Activated naive CD4-positive, alpha-beta T cell treated with anti-CD3 and anti-CD28 coated beads, Interleukin-2, amount 50 U/mL, for 72 hours (primary cell): ENCODE measurements around the gene METTL25. TPM values are rescaled to one million over a fixed set of nuclear protein-coding genes. Genes with fewer than 3 reads are reported as not detected.

Experiments used
- ATAC-seq, 2 donors: fragments of 150-1000 bp; cut with Tn5 transposase; 2 replicates each; pipeline ENCODE4 v1.10.0; 2021; ENCODE audit warnings: mild to moderate bottlenecking in 2 of 2, moderate library complexity in 2 of 2
- DNase-seq, 2 donors: peaks; one replicate each; pipeline ENCODE4 v3.0.0; 2021 to 2022; ENCODE audit warnings: low spot score in 2 of 2
- H3K27ac Mint-ChIP-seq, 2 donors: one replicate each; pipeline ENCODE4 v1.8.0; 2022; ENCODE audit warnings: mild to moderate bottlenecking in 2 of 2, mixed read lengths in 2 of 2
- H3K36me3 Mint-ChIP-seq, 2 donors: one replicate each; pipeline ENCODE4 v1.8.0; 2022; ENCODE audit warnings: mixed read lengths in 2 of 2
- H3K9me3 Mint-ChIP-seq, 2 donors: one replicate each; pipeline ENCODE4 v1.8.0; 2022; ENCODE audit warnings: mixed read lengths in 2 of 2
- total RNA-seq, 2 donors: library from RNA; stranded (reverse); gene quantifications; one replicate each; pipeline ENCODE4 v1.2.3, GENCODE V29; 2022

The METTL25 gene
- total RNA-seq, 2 donors from 2014 or later: 7.3 to 9.3 TPM

DNA sequence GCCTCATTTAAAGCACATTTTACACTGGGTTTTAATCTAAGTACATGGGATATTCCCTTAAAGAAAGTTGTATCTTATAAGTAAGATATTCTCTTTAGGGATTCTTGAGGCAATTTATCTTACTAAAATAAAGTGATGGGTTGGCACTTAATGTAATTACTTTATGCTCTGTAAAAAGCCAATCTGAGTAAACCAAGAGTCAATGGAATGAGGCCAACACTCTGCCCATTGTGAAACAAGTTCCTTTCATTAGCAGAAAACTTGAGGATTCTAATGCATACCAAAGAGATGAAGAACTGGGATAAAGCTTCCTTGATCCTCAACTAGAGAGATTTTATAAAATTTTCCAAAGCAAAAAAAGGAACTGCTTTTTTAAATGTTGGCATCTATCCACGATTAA lies 121.2 kb downstream of the METTL25 start:
- ATAC-seq: no peak
- peaks cover 6 to 19% of the 10 kb centered on the region in 2 donors for H3K36me3 Mint-ChIP-seq
- H3K9me3 Mint-ChIP-seq: peaks cover 18 to 20% of the 10 kb centered on the region in 2 donors
- no peak overlapping the region for H3K27ac Mint-ChIP-seq
- DNase-seq: no peak

DNA sequence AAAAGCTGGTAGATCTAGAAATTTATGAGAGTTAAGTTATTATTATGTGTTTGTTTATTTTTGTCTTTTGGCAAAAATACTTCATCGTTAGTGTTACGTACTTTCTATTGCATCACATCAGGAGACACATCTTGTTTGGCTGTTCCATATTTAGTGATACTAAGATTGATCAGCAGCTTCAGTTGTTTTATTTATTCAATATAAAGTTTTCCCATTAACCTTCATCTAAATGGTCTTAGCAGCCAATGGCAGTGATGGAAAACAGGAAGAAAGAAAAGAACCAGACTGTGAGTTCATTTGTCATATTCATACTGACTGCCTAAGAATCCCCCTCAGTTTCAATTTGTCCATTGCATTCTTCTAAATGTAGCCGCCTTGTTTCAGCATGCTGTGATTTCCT lies 122.3 kb downstream of the METTL25 start:
- peaks cover 20 to 23% of the 10 kb centered on the region in 2 donors for H3K9me3 Mint-ChIP-seq
- H3K27ac Mint-ChIP-seq: no peak overlapping the region
- DNase-seq: no peak
- peaks cover 0 to 19% of the 10 kb centered on the region in 2 donors for H3K36me3 Mint-ChIP-seq
- ATAC-seq: no peak

DNA sequence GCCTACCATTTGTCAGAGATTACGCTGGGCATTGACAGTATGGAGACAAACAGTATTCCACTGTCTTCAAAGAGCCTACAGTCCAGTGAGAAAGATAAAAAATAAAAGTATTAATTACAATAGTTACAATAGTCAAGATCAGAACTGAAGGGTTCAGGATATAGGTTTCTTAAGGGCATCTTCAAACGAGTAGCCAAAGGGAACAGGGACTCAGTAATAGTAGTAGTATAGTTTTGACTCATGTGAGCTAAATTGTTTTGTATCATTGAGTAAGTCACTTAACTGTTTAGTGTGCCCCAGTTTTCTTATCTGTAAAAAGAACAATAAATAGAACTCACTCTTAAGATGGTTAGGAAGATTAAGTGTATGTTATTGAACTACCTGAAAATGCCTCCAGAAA lies 123.6 kb downstream of the METTL25 start:
- no peak for ATAC-seq
- no peak for DNase-seq
- peaks cover 20 to 23% of the 10 kb centered on the region in 2 donors for H3K9me3 Mint-ChIP-seq
- H3K27ac Mint-ChIP-seq: no peak overlapping the region
- H3K36me3 Mint-ChIP-seq: peaks cover 0 to 19% of the 10 kb centered on the region in 2 donors

DNA sequence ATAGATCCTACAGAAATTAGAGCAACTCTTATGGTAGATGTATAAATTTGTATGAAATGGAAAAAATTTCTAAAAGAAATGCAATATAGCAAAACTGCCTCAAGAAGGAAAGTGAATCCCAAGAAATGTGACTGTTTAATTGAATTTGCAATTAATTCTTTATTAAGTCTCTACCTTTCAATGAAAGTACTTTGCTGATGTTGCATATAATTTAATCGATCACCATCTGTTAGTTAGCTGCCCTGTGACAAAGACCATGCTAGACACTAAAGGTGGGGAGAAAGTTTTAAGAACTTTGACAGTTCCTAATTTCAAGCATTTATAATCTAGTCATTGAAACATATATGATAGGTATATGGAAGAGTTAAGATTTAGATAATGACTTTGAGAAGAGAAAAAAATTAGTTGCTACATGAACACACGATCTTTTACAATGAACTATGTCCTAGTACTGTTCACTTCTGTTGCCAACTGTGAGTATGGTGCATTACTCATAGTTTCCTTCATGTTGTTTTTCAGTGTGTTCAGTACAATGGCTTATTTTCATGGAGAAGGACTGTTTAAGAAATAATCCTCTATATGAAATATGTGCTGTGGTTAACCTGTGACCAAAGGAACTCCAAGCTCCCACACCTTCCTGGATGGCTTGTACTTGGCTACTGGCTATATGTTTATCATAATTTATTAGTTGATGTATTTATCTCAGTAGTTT lies 128.4 kb downstream of the METTL25 start:
- H3K27ac Mint-ChIP-seq: no peak overlapping the region

DNA sequence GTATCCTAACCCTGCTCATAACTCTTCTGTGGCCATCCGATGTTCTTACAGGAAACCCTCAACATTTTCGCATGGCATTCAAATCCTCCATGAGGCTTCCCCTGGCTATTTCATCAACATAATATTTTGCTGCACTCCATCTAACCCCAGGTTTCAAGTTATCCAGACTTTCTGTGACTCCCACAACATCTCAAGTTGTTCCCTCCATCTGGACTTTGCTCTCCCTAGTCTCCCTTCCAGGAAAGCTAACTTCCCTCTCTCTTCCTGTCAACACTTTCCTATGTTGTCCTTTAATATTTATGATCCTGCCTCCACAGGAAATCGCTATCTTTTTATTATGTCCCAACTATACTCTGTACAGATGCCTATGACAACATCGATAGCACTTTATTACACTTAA lies 146.1 kb downstream of the METTL25 start:
- Mint-ChIP-seq H3K27ac (no peak overlapping the region), H3K36me3 (no peaks in the 10 kb centered on the region), H3K9me3 (no peaks in the 10 kb centered on the region)
- DNase-seq (no peak), ATAC-seq (no peak)

More for the DNA sequence above, 128.4 kb downstream of the METTL25 start:
- ATAC-seq: no peak
- Mint-ChIP-seq H3K36me3 (peaks cover 0 to 34% of the 10 kb centered on the region in 2 donors), H3K9me3 (peaks cover 38 to 41% of the 10 kb centered on the region in 2 donors)
- no peak for DNase-seq

DNA sequence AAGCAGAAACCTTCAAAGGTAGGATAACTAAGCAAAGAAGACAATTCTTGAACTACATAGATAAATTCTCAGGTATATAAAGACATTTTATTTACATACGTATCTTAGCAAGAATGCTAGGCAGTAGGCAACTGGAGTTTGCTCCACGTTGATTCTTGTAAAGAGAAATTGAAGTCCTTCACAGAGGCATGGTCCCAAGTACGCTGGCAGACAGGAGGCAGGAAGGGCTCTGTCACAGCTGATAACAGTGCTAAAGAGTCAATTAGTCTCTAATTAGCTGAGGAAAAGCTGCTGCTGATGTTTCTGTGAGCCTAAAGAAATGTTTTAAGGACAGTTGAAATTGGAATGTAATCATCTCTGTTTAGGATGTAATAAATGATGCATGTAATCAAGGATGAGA lies 146.8 kb downstream of the METTL25 start:
- no peak overlapping the region for H3K27ac Mint-ChIP-seq
- DNase-seq: no peak
- no peaks in the 10 kb centered on the region for H3K36me3 Mint-ChIP-seq
- no peak for ATAC-seq
- no peaks in the 10 kb centered on the region for H3K9me3 Mint-ChIP-seq

DNA sequence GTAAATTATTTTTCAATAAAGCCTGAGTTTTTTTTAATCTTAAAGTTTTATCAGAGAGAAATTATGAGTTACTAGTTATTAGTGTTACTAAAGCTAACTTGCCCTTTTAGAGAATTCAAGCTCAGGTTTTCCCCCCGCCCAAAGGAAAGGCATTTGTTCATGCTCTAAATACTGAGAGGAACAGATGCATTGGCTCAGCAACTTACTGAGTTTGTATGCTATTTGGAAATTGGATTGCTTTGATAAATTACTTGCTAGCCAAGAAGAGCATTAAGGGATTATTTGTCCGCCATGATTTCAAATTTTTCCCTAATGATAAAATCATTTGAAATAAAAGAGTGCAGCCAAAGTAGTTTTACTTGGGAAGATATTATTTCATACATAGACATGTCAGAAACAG lies 149.4 kb downstream of the METTL25 start:
- Mint-ChIP-seq H3K36me3 (no peaks in the 10 kb centered on the region), H3K9me3 (no peaks in the 10 kb centered on the region), H3K27ac (no peak overlapping the region)
- no peak for DNase-seq
- no peak for ATAC-seq

DNA sequence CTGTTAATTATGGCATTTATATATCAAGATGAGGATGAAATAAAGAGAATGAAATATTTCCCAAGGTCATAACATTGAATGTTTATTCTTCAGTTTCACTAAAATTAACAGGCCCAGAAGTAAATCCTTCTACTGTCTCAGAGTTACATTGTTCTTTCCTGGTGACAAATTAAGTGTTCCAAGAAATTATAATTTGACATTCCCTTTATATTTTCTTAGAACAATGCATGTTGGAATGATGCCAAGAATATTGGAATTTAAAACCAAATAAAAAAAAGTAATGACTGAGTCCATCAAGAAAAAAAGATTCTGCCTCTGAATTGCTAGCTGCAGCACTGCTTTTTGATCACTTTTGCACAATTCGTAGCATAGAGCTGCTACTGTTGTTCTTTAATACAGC lies 152.1 kb downstream of the METTL25 start:
- ATAC-seq: no peak
- Mint-ChIP-seq H3K9me3 (no peaks in the 10 kb centered on the region), H3K27ac (no peak overlapping the region), H3K36me3 (no peaks in the 10 kb centered on the region)
- no peak for DNase-seq

DNA sequence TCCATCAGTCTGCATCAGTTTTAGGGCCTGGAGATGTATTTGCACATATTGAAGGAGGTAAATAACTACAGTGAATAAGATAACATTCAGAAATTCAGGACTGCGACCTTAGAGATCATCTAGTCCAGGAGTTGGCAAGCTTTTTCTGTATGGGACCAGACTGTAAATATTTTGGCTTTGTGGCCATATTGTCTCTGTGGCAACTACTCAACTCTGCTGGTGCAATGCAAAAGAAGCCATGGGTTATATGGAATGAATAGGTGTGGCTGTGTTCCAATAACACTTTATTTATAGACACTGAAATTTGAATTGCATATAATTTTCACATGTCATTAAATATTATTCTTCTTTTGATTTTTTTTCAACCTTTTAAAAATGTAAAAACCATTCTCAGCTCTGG lies 156.6 kb downstream of the METTL25 start:
- no peak overlapping the region for H3K27ac Mint-ChIP-seq
- H3K36me3 Mint-ChIP-seq: no peaks in the 10 kb centered on the region
- ATAC-seq: no peak
- DNase-seq: no peak
- no peaks in the 10 kb centered on the region for H3K9me3 Mint-ChIP-seq

DNA sequence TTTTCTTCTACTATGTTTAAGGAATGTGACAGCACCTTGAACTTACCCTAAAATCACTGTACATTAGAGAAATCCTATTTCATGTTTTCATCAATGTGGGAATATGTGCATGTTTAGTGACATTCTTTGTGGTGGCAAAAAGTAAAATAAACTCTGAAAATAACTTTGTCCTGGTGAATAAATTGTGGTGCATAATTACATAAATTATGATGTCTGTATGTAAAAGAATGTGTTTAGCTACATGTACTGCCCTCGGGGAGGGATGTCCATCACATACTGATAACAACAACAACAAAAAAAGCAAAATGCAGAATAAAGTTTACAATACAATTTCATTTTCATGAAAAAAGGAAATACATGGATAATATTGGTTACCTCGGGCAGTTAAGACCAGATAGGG lies 157.3 kb downstream of the METTL25 start:
- no peak for DNase-seq
- H3K36me3 Mint-ChIP-seq: no peaks in the 10 kb centered on the region
- no peak overlapping the region for H3K27ac Mint-ChIP-seq
- no peak for ATAC-seq
- no peaks in the 10 kb centered on the region for H3K9me3 Mint-ChIP-seq

DNA sequence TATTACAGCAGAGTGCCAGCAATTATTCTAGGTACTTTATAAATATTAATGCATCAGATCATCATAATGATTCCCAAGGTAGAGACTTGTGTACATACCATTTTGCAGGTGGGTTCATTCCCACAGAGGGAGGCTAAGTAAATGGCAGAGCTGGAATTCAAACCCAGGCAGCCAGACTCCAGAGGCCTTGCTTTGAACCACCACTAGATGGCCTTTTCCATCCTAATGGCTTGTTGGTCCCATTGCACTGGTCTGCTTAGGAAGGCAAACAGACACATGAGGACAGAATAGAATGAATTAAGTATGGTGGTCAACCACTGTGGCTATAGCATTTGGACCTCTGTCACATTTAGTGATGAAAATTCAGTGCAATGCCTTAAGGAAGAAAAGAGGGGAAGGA lies 158.7 kb downstream of the METTL25 start:
- H3K9me3 Mint-ChIP-seq: no peaks in the 10 kb centered on the region
- H3K36me3 Mint-ChIP-seq: no peaks in the 10 kb centered on the region
- H3K27ac Mint-ChIP-seq: no peak overlapping the region
- ATAC-seq (no peak), DNase-seq (no peak)

DNA sequence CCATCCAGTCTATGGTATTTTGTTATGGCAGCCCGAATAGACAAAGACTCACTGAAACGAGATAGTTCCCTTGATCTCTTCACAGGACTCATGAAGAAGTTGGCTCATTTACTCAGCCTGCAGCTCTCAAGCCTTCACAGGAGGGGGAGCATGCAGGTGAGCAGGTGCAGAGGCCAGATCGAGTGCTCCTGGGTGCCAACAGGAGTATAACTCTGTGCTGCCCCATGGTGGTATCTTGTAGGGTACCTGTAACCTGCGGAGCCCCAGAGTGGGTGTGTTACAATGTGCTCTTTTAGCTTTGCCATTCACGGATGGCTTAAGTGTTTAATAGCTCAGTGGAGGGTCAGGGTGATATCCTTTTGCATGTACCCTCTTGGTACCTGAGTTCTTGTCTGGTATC lies 159.5 kb downstream of the METTL25 start:
- no peak for DNase-seq
- Mint-ChIP-seq H3K27ac (no peak overlapping the region), H3K36me3 (no peaks in the 10 kb centered on the region), H3K9me3 (no peaks in the 10 kb centered on the region)
- ATAC-seq: no peak

DNA sequence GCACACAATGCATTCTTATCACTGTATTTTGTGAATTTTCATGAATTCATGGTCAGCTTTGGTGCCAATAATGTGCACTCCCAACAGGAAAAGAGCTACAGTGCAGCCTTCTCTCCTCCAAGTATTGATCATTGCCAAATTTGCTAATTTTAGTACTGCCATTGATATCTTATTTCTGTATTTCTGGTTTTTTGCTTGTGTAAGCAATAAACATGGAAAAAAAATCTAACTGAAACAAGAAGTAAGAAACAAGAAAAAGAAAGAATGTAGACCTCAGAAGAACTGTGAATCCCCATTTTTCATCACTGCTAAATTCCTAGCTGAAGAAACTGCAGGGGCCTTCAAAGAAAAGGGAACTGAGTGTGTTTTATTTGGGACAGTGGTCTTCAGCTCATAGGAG lies 161.2 kb downstream of the METTL25 start:
- H3K36me3 Mint-ChIP-seq: no peaks in the 10 kb centered on the region
- DNase-seq: no peak
- no peak overlapping the region for H3K27ac Mint-ChIP-seq
- no peak for ATAC-seq
- H3K9me3 Mint-ChIP-seq: no peaks in the 10 kb centered on the region

DNA sequence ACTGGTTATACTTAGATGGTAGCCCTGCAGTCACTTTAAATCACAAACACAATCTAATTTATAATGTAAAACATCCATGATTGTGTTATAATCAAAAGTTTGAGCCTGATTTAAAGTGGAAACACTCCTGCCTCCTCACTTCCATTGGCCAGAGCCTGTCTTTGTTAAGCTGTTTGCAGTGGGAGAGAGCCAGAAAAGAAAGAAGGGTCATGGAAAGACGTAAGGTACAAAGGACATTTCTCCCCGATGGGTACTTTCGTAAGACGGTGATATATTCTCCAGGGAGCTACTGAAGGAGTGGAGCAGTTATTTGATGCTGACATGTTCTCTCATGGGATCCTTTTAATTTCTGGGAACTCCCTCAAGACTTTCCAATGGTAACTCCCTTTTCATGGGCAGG lies 164.0 kb downstream of the METTL25 start:
- DNase-seq: no peak
- H3K27ac Mint-ChIP-seq: no peak overlapping the region
- no peak for ATAC-seq
- no peaks in the 10 kb centered on the region for H3K9me3 Mint-ChIP-seq
- H3K36me3 Mint-ChIP-seq: no peaks in the 10 kb centered on the region

DNA sequence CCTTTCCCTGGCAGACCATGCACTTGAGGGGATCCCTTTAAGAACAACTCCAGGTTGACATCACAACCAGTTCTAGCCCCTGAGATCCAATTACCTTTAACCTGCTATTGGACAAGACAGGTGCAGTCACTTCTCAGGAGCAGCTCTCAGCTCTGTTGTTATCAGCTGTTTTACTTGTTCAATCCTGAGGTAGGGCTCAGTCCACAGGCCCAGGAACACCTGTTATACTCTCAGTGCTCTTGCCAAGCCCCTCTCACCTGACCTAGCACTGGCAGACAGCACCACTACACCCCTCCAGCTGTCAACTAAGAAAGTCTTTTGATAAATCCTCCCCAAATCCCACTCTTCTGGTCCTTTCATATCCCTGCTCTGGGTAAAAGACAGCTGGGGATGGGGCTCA lies 164.4 kb downstream of the METTL25 start:
- H3K9me3 Mint-ChIP-seq: no peaks in the 10 kb centered on the region
- H3K36me3 Mint-ChIP-seq: no peaks in the 10 kb centered on the region
- ATAC-seq (no peak), DNase-seq (no peak)
- no peak overlapping the region for H3K27ac Mint-ChIP-seq

DNA sequence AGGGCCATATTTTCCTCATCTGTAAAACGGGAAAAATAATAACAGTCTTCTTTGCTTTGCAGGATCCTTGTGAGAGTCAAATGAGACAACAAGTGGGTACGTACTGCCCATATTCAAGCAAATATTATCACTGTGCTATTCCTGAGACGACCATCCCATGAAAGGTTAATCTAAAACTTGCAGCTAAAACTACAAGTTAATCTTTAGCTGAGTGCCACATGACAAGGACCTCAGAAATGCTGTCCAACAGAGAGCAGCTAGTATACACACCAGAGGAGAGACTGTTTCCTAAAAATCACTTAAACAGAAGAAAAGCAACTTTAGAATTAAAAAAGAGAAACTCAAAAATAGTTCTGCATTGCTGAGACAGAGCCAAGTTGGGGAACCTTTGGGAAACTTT lies 165.7 kb downstream of the METTL25 start:
- DNase-seq: no peak
- no peak for ATAC-seq
- Mint-ChIP-seq H3K27ac (no peak overlapping the region), H3K9me3 (no peaks in the 10 kb centered on the region), H3K36me3 (no peaks in the 10 kb centered on the region)

DNA sequence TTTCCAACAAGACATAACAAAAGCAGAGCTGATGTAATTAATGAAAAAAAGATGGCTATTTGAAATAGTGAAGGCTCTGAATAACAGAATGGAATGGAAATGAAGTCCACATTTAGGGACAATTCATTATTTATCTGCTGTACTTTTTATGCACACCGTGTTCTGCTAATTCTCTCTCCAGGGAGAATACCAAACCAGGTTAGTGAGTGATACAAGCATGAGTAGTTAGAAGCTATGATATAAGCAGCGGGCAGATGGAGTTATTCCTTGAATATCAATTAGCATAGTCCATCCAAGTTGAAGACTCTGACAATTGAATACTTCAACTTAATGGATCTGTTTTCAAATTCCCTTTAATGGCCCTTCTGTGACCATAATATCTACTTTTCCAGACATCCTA lies 166.3 kb downstream of the METTL25 start:
- no peak for DNase-seq
- H3K9me3 Mint-ChIP-seq: no peaks in the 10 kb centered on the region
- no peak for ATAC-seq
- no peak overlapping the region for H3K27ac Mint-ChIP-seq
- H3K36me3 Mint-ChIP-seq: no peaks in the 10 kb centered on the region

DNA sequence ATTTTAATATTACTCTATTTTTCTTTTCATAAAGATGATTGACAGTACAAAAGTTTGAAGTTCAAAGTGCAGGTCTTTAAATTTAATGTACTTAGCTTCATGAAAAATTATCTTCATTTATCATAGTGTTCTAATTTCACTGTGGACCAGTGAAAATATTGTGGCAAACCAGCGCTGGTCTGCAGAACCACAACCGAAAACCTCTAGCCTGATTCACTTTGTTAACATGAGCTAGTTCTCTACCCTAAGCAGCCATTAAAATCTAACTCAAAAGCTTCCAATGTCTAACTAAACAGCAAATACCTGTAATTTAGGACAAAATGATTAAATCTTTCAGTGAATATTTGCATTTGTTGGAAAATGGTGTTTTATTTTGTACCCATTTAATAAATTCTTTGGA lies 167.3 kb downstream of the METTL25 start:
- H3K27ac Mint-ChIP-seq: no peak overlapping the region
- H3K36me3 Mint-ChIP-seq: no peaks in the 10 kb centered on the region
- ATAC-seq (no peak), DNase-seq (no peak)
- H3K9me3 Mint-ChIP-seq: no peaks in the 10 kb centered on the region
